ENCODE results near the gene FBXL20. TPM values are rescaled to one million over a fixed set of nuclear protein-coding genes. Genes with fewer than 3 reads are reported as not detected.

FBXL20 gene
- total RNA-seq, 4 donors from 2014 or later = 10.4 to 15.4 (median 13.1) TPM

- intact Hi-C loops (cut with DNase I; ENCODE audit: low total_unique reads) = no loop called here
- Histone ChIP-seq H3K27ac (no peak overlapping the region), H3K27me3 (no peaks in the 10 kb centered on the region), H3K36me3 (peaks cover 3 to 64% of the 10 kb centered on the region in 2 donors), H3K4me3 (no peak overlapping the region), H3K9me3 (no peaks in the 10 kb centered on the region), H3K4me1 (no peaks in the 10 kb centered on the region)
- TF ChIP-seq CTCF (IDR thresholded peaks at IDR 0.05 in 4 of 5, conservative IDR thresholded peaks at IDR 0.05 in 1 of 5) = no peak
- no peak for TF ChIP-seq POLR2A (IDR thresholded peaks at IDR 0.05)
- ATAC-seq (no peak), DNase-seq (no peak)
- in situ Hi-C loops (cut with MboI; ENCODE audit: low sequenced_read_pairs in 4 of 4) = loop anchor here in 1 of 4 donors (10.0 kb wide), 1 partner anchor 134 kb away; no protein-coding TSS in a partner anchor
Measured at GRCh38 chr17:39408360-39408759, 6.9 kb upstream of the FBXL20 start.

- in situ Hi-C loops (cut with MboI; ENCODE audit: low sequenced_read_pairs in 4 of 4) (loop anchor here in 1 of 4 donors (10.0 kb wide), 1 partner anchor 132 kb away; no protein-coding TSS in a partner anchor), intact Hi-C loops (cut with DNase I; ENCODE audit: low total_unique reads) (no loop called here)
- H3K27me3 ChIP-seq = no peaks in the 10 kb centered on the region
Measured at GRCh38 chr17:39406951-39407350, 5.5 kb upstream of the FBXL20 start.

GRCh38 chr17:39405436-39405835, 4.0 kb upstream of the FBXL20 start:
- Histone ChIP-seq H3K4me3 (no peak overlapping the region), H3K36me3 (peaks cover 3 to 38% of the 10 kb centered on the region in 2 donors), H3K27ac (no peak overlapping the region), H3K4me1 (peaks cover 0 to 2% of the 10 kb centered on the region in 2 donors), H3K9me3 (no peaks in the 10 kb centered on the region), H3K27me3 (no peaks in the 10 kb centered on the region)
- in situ Hi-C loops (cut with MboI; ENCODE audit: low sequenced_read_pairs in 4 of 4) (loop anchor here in 1 of 4 donors (10.0 kb wide), 1 partner anchor 131 kb away; no protein-coding TSS in a partner anchor), intact Hi-C loops (cut with DNase I; ENCODE audit: low total_unique reads) (no loop called here)
- DNase-seq (no peak), ATAC-seq (no peak)
- TF ChIP-seq CTCF (IDR thresholded peaks at IDR 0.05 in 4 of 5, conservative IDR thresholded peaks at IDR 0.05 in 1 of 5) (no peak), POLR2A (IDR thresholded peaks at IDR 0.05) (no peak)

More at GRCh38 chr17:39406951-39407350, 5.5 kb upstream of the FBXL20 start:
- H3K36me3 ChIP-seq = peaks cover 3 to 50% of the 10 kb centered on the region in 2 donors
- ATAC-seq (no peak), DNase-seq (no peak)
- no peaks in the 10 kb centered on the region for H3K9me3 ChIP-seq
- H3K27ac ChIP-seq = no peak overlapping the region
- H3K4me3 ChIP-seq = no peak overlapping the region
- TF ChIP-seq CTCF (IDR thresholded peaks at IDR 0.05 in 4 of 5, conservative IDR thresholded peaks at IDR 0.05 in 1 of 5) (no peak), POLR2A (IDR thresholded peaks at IDR 0.05) (no peak)
- H3K4me1 ChIP-seq = no peaks in the 10 kb centered on the region

- TF ChIP-seq CTCF (IDR thresholded peaks at IDR 0.05 in 4 of 5, conservative IDR thresholded peaks at IDR 0.05 in 1 of 5) (no peak), POLR2A (IDR thresholded peaks at IDR 0.05) (no peak)
- ATAC-seq = no peak
- H3K4me3 ChIP-seq = no peak overlapping the region
- no peaks in the 10 kb centered on the region for H3K27me3 ChIP-seq
- no peak for DNase-seq
- intact Hi-C loops (cut with DNase I; ENCODE audit: low total_unique reads) (loop anchor here (5.0 kb wide), 1 partner anchor 132 kb away; no protein-coding TSS in a partner anchor), in situ Hi-C loops (cut with MboI; ENCODE audit: low sequenced_read_pairs in 4 of 4) (loop anchor here in 1 of 4 donors (10.0 kb wide), 1 partner anchor 130 kb away; no protein-coding TSS in a partner anchor)
- H3K4me1 ChIP-seq = peaks cover 6 to 9% of the 10 kb centered on the region in 2 donors
- no peak overlapping the region for H3K27ac ChIP-seq
- H3K36me3 ChIP-seq = peaks cover 1 to 31% of the 10 kb centered on the region in 2 donors
- H3K9me3 ChIP-seq = no peaks in the 10 kb centered on the region
Measured at GRCh38 chr17:39404542-39405378, 3.3 kb upstream of the FBXL20 start.
